NAMALWA (cell line): ENCODE measurements around the gene GSDMA.

Source experiments
- DNase-seq: peaks from one replicate; pipeline ENCODE4 v3.0.0-alpha.2; 2015; ENCODE audit warnings: low spot score

The GSDMA gene

DNA sequence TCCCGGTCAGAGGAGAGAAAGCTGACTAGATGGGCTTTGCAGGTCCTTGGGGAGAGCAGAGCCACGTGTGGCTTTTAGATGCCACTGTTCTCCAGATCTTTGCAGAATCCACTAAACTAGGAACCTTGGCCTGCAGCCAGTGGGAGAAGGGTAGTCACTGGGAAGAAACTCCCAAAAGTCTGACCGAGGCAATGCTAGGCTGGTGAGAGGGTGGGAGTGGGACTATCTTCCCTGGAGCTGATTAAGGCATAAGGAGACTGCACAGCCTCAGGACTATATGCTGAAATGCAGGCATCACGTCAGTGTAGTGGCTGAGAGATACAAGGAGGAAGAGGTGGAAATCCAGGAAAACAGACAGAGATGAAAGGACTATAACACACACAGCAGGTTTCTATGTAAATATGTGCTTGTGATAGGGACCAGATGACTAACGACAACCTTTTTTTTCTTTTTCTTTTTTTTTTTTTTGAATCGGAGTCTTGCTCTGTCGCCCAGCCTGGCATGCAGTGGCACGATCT, 2.2 kb upstream of the GSDMA start:
- DNase-seq = no peak

DNA sequence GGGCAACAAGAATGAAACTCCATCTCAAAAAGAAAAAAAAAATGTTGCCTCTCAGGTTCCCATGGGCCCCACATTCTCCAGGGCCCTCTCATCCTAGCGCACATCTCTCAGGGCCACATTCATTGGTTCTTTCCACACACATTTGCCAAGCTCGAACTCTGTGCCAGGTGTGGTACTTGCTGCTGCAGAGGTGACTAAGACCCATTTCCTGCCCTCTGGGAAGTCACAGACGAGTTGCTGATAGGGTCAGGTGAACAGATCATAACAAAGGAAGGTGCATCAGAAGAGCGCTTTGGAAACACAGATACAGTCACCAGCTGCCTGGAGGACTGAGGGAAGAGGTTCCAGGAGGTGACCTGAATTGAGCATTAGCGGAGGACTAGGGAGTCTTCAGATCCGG, 1.0 kb downstream of the GSDMA start:
- DNase-seq = no peak

DNA sequence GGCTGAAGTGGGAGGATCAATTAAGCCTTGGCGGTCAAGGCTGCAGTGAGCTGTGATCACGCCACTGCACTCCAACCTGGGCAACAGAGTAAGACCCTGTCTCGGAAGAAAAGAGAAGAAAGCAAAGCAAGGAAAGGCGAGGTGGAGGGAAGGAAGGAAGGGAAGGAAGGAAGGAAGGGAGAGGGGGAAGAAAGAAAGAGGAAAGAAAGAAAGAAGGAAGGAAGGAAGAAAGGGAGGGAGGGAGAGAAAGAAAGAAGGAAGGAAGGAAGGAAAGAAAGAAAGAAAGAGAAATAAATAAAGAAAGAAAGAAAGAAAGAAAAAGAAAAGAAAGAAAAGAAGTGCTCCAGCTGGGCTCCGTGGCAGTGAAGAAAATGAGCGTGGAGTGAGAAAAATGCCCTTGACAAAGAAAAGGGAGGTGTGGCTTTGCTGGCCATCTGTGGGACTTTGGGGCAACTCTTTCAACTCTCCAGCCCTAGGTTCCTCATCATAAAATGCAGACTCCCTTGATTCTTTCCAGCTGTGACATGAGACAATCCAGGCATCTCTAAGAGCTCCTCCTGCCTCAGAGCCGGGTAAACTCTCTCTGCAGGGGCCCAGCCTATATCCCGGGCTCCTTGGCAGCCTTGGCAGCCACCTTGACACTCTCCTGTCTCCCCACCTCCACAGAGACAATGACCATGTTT, 2.4 kb downstream of the GSDMA start:
- no peak for DNase-seq

DNA sequence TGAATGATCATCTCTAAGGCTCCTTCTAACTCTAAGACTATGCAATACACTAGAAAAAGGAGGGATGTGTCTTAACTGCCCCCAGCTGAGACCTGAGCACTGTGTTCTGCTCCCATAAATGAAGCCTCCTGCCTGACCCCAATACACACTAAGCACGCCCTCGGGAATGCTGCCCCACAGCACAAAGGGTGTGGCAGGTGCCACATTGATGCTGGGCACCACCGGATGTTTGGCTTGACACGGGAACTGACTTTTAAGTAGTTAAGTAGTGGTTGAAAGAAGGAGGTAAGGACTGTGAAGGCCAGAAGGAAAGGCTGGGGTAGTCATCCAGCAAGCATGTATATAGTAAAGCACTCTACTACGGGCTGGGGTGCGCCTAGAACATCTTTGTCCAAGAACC, 4.0 kb downstream of the GSDMA start:
- DNase-seq = no peak

DNA sequence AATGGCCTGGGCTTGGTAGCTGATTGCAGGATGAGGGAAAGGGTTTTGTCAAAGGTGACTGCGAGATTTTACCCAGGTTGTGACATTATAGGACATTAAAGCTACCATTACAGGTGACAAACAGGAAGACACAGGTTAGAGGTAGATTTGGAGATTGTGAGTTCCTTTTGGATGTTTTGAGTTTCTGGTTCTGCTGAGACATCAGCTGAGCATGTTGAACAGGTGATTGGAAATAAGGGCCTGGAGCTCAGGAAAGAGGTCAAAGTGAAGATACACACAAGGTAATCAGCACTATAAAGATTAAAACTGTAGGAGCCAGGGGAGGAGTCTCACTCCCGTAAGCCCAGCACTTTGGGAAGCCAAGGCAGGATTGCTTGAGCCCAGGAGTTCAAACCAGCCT, 6.0 kb downstream of the GSDMA start:
- no peak for DNase-seq

DNA sequence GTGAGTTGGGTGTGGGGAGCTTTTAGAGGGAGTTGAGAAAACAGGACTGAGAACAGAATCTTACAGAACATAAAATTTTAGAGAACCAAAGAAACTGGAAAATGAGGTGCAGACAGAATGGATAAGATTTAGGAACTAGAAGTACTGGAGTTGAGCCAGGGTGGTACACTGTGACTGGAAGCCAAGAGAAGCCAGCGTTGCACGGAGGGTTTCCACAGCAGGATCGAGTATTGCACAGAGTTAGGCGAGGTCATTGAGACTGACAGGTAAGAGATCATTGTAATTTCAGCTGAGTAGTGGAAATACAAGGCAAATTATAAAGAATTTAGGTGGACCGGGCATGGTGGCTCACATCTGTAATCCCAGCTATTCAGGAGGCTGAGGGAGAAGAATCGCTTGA, 6.6 kb downstream of the GSDMA start:
- DNase-seq = no peak

DNA sequence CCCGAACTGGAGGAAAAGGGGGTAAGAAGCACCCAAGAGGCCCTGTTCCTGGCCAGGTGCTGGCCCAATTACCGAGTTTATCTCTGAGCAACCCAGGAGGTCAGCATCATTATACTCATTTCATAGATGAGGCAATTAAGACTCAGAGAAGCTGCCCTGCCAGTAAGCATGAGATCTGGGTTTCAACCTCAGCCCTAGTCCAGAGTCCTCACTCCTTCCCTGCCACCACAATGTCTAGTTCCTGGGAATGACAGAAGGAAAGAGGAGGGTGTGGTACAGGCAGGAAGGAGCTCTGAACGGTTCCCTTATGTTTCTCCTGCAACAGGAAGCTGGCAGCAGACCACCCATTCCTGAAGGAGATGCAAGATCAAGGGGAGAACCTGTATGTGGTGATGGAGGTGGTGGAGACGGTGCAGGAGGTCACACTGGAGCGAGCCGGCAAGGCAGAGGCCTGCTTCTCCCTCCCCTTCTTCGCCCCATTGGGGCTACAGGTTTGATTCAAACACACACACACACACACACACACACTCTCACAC, 7.4 kb downstream of the GSDMA start:
- DNase-seq = no peak

DNA sequence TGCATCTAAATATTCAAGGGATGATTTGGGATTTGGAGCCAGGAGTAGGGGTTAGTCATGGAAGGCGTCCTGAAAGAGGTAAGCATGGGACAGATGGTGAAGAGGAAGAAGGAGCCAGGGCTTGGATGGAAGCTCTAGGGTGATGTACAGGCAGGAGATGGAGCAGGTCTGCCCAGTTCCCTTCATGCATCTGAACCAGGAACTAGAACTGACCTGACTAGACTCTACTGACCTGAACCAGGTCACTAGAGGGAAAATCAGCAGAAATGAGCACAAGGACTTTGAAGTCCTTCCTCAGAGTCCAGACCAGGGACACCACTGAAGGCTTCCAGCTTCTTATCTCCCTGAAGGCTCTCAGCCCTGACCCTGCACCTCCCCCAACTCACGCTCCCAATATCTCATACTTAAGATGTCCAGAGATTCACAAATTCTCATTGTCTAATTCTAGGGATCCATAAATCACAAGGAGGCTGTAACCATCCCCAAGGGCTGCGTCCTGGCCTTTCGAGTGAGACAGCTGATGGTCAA, 8.3 kb downstream of the GSDMA start:
- DNase-seq = no peak

DNA sequence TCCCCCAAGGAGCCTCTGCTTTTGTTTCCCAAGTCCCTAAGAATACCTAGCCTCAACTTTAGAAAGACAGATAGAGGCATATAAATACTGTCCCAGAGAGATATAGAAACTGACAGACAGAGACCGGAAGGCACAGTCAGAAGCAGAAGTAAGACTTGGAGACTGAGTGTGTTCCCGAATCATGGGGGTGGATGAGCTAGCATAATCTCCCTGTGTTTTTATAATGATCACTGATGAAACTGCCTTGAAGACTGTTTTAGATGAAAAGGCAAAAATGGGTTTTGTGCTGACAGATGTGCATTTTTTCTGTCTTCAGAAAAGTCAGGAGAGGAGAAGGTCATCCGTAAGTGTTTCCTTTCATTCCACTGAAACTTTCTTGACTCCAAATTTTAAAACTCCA, 9.5 kb downstream of the GSDMA start:
- DNase-seq = no peak

DNA sequence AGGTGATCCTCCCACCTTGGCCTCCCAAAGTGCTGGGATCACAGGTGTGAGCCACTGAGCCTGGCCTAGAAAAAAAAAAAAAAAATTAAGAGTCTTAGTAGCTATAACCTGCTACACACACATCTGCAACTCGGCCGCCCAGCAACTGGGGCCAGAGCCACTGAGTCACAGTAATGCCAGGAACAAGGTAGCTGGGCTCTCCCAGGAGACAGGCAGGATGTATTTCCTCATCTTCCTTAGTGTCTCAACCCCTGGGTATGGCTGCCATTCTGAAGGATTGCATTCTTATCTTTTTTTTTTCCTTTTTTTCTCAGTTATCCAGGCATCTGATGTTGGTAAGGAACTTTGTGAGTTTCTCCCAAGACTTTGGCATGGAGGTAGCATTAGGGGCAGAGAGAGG, 10.7 kb downstream of the GSDMA start:
- no peak for DNase-seq

DNA sequence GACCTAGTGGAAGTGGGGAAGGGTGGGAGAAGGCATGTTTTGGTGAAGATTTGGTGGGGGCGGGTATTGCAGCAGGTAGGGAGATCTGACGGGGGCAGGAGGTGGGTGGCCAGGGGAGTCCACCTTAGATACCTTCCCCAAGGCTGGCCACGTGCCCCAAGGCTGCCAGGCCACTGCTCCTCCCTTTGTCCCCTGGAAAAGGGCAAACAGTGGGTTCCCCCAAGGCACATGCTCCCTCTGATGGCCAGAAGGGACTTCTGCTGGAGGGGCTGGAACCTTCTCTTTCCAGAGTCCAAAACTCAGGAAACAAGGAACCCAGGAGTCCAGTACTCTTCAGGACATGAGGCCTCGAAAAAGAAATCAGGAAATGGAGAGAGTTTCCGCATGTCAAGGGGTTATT, 11.6 kb downstream of the GSDMA start:
- no peak for DNase-seq

DNA sequence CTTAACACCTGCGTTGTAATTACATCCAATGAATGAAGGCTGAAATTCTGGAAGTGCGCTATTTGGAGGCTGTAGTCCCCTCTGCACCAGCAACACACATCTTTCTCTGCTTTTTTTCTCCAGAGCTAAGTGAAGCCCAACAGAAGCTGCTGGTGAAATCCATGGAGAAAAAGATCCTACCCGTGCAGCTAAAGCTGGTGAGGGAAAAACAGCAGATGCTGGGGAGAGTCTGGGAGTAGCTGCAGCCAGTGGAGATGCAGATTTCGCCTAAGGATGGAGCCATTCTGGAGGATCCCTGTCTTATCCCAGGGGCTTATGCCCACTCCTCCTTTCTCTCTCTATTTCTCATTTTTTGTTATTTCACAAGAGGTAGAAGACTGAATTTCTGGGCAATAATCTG, 13.0 kb downstream of the GSDMA start:
- DNase-seq = no peak

DNA sequence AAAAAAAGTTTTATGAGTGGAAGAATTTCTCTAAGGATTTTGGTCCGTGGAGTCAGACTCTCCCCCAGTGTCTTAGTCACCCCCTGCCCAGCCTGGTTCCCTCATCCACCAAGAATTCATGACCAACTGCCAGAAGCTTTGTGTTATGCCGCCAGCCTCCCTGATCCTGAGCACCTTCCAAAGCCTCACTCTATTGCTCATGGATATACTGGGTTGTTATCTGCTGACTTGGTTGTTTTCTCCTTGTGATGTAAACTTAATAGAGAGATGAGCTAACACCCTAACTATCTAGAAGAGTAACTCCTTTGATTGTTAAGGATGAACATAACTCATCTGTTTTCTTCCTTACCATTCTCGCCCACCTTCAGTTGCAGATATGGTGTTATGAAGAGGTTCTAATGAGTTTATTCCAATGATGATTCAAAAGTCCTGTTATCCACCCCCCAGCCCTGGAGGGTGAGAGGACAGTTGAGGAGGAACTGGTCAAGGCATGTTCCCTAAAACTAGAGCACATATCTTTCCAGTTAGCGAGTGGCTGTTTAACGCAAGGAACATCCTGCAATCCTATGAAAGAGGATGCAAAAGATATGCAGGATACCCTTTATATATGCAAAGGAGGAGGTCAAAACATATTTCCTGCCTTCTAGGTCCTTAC, 16.3 kb downstream of the GSDMA start:
- DNase-seq = no peak

DNA sequence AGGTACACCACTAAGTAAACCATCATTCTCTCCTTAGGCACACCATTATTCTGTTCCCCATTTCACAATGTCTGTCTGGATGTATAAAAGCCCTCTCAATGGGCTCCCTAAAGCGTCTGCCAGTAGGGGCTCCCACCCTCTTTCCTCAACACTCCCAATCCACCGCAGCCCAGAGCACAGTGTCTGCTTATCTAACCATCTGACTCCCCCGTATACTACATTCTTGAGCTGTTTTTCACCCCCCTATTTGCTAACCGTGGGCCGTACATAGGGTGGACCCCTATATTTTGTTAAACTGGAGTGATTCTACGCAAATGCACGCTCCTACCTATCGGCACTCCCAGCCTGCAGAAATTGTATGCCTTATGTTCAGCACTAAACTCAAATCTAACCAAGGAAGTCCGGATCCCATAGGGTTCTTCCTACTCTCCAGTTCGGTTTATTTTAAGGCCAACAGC, 17.1 kb downstream of the GSDMA start:
- peak; percentile 74 for DNase-seq

DNA sequence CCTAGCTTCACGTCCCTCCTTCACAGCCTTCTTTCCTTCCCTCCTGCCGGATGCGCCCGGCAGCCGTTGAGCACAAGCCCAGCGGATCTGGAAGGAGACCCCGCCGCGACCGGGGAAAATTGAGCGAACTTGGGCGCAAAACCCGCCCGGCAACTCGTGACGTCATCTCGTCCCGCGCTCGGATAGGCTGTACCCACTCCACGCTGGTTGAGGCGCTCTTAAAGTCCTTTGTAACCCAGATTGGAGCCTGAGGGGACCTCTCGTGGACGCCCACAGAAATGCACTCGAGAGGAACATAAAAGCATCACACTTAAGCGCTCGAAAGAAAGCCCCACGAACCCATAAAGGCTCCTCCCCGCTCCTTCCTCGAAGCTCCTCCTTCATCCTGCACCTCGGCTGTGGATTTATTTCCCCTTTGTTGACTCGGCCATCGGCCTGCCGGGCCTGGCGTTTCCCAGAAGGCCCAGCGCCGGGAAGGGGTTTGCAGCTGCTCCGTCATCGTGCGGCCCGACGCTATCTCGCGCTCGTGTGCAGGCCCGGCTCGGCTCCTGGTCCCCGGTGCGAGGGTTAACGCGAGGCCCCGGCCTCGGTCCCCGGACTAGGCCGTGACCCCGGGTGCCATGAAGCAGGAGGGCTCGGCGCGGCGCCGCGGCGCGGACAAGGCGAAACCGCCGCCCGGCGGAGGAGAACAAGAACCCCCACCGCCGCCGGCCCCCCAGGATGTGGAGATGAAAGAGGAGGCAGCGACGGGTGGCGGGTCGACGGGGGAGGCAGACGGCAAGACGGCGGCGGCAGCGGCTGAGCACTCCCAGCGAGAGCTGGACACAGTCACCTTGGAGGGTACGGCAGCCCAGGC, 17.8 kb downstream of the GSDMA start, which contains the start of gene PSMD3:
TSS of gene PSMD3 (plus strand) at position 457 of the 856 bp plus-strand sequence. CDS start at position 621, 164 bp downstream.
- DNase-seq = peak; percentile 100

DNA sequence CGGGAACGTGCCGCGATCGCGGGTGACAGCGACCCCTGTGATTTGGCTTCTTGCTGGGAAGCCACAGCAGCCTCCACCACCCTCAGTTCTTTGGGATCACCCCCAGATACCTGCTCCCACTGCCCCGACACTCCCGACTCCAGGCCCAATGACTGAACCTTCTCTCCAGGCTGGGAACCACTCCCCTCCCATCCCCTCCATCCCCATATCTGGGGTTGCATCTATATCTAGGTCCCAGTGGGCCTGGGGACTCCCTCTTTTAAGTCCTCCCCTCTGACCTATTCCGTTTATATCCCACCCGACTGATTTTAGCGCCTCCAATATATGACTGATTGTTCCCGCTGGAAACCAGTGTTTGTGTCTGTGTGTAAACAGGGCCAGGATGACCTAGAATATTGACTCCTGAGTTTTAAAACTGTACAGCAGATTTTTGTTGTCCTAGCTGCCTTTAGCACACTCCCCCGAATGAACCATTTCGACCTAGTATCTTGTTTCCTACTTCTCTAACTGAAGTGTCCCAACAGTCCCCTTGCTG, 18.5 kb downstream of the GSDMA start:
- DNase-seq = peak; percentile 46

DNA sequence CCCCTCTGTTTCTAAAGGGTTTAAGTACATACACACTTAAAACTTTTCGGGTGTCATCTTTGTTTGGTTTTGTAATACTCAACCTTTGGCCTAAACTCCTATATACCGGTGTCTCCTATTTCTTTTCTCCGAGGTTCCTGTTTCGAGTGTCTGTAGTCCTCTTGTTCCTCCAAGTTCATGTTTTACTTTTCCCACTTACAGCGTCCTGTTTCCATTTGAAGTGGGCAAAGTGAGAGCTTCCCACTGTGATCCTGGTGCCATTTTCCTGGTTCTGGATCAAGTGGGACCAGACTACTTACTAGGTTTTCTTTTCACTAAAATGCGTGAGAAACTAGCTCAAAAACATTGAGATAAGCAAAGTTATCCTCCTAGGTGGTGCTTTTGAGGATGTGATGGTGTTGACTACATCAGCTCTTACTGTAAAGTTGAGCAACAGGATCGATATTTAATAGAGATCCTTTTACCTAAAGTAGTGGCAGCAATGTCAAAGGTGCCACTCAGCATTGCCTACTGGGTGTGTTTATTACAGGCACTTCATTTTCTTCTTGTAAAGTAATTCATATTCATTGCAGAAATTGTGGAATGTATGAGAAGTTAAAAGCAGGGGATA, 19.1 kb downstream of the GSDMA start:
- no peak for DNase-seq

DNA sequence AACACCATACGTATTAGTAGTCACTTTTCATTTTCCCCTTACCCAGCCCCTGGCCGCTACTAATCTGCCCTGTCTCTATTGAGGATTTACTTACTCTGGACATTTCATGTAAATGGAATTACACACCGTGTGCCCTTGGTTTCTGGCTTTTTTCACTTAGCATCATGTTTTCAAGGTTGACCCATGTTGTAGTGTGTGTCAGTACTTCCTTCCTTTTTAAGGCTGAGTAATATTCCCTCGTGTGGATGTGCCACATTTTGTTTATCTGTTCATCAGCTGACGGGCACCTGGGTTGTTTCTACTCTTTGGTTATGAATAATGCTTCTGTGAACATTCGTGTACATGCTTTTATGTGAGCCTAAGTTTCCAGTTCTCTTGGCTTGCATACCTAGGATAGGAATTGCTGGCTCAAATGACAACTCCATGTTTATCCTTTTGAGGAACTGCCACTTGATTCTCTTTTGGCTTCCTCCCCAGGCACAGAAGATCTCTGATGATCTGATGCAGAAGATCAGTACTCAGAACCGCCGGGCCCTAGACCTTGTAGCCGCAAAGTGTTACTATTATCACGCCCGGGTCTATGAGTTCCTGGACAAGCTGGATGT, 25.5 kb downstream of the GSDMA start:
- DNase-seq = no peak

DNA sequence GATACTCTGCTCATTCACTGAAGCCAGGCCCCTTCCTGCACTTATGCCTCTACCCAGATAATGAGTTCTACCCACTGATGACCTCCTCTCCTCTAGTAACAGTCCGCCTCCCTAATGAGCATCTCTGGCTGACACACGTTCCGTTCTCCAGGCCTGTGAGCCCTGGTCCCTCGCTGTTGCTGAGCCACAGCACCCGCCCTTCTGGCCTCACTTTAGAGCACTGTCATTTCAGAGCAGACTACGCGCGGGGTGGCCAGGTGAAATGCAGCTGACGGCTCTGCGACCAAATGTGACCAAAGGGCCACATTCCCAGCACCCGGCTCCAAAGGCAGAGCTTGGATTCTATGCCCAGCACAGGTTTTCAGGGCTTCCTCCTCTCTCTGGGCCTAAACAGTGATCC, 31.6 kb downstream of the GSDMA start:
- DNase-seq = no peak

DNA sequence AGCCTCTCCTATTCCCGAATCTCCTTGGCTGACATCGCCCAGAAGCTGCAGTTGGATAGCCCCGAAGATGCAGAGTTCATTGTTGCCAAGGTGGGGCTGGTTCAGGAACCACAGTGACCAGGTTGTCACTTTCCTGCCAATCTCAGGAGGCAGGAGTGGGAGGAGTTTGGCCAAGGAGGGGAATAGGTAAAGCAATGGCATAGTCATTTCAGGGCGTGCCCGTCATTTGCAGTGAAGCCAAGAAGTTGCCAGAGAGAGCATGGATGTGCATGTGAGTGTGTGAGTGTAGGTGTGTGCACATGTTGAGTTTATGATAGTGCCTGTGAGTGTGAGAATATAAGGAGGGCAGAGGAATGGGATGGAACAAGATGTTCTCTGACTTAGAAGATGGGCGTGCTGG, 32.6 kb downstream of the GSDMA start:
- DNase-seq = no peak

DNA sequence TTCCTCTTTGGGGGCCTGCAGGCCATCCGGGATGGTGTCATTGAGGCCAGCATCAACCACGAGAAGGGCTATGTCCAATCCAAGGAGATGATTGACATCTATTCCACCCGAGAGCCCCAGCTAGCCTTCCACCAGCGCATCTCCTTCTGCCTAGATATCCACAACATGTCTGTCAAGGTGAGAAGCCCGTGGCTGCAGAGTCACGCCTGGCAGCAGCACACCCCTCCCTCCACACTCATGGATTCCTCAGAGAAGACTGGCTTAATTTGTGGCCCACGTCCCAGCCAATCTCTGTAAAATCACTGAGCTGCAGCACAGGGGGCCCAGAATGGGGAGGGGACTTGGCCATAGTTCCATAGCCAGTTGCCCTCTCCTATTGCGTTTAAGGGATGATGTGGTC, 33.4 kb downstream of the GSDMA start:
- no peak for DNase-seq
